SK-N-SH (cell line): ENCODE data around the gene ACTC1. TPM values are rescaled to one million over a fixed set of nuclear protein-coding genes. Genes with fewer than 3 reads are reported as not detected.

ENCODE experiments used
- CTCF ChIA-PET: fragments of 300-600, 350-600 bp; formaldehyde crosslinking; extraction: SDS; loops from one replicate; lab custom pipeline; 2021; lab: Yijun Ruan, JAX
- POLR2A ChIA-PET: fragments of 350-600 bp; sonication (Branson Sonifier 250); formaldehyde crosslinking; extraction: SDS; loops from one replicate; lab custom pipeline; 2020; ENCODE audit warnings: antibody characterized with exemption, inconsistent platforms; lab: Yijun Ruan, JAX
- DNase-seq: peaks from one replicate; pipeline ENCODE4 v3.0.0; 2012
- H2AFZ ChIP-seq: fragments of 200-600 bp; sonication (generic); 2 replicates; pipeline ENCODE4 v1.8.1; 2016; ENCODE audit warnings: antibody characterized with exemption, mild to moderate bottlenecking, low read depth
- H3F3A ChIP-seq: fragments of 200-600 bp; sonication (generic); replicated peaks from 2 replicates; pipeline ENCODE3; 2016; ENCODE audit warnings: antibody characterized with exemption, mild to moderate bottlenecking; ENCODE audit not compliant: insufficient read depth
- H3K27ac ChIP-seq, 2 experiments: fragments of 200-500 bp in 1 of 2; fragments of 200-600 bp in 1 of 2; sonication (Bioruptor generic) in 1 of 2; sonication (generic), shearing (Covaris generic) in 1 of 2; 2 replicates each; pipeline versions ENCODE4 v1.5.1 to v1.6.1; 2014 to 2016; ENCODE audit warnings: low read depth in 2 of 2, inconsistent platforms in 1 of 2, low read length in 1 of 2, mild to moderate bottlenecking in 1 of 2, mixed read lengths in 1 of 2
- H3K27me3 ChIP-seq: fragments of 200-600 bp; sonication (generic), shearing (Covaris generic); 2 replicates; pipeline ENCODE4 v1.6.1; 2016; ENCODE audit warnings: mixed run types; ENCODE audit not compliant: insufficient read depth
- H3K36me3 ChIP-seq, 2 experiments: fragments of 200-500 bp in 1 of 2; fragments of 200-600 bp in 1 of 2; sonication (Bioruptor generic) in 1 of 2; sonication (generic) in 1 of 2; replicated peaks in 1 of 2; 2 replicates each; pipeline versions ENCODE3 to v1.5.1; 2014 to 2016; ENCODE audit warnings: low read length in 1 of 2, mild to moderate bottlenecking in 1 of 2; ENCODE audit not compliant: insufficient read depth in 2 of 2, control insufficient read depth in 1 of 2
- H3K4me1 ChIP-seq, 2 experiments: fragments of 200-500 bp in 1 of 2; fragments of 200-600 bp in 1 of 2; sonication (Bioruptor generic) in 1 of 2; sonication (generic), shearing (Covaris generic) in 1 of 2; 2 replicates each; pipeline versions ENCODE4 v1.5.1 to v1.6.1; 2014 to 2016; ENCODE audit warnings: low read depth in 1 of 2, low read length in 1 of 2, mixed run types in 1 of 2; ENCODE audit not compliant: insufficient read depth in 2 of 2, control insufficient read depth in 1 of 2
- H3K4me2 ChIP-seq: fragments of 200-600 bp; sonication (generic), shearing (Covaris generic); 2 replicates; pipeline ENCODE4 v1.6.1; 2017; ENCODE audit warnings: mixed run types
- H3K4me3 ChIP-seq, 2 experiments: fragments of 200-500 bp in 1 of 2; fragments of 200-600 bp in 1 of 2; sonication (Bioruptor generic) in 1 of 2; sonication (generic), shearing (Covaris generic) in 1 of 2; 2 replicates each; pipeline versions ENCODE4 v1.5.1 to v1.8.1; 2014 to 2016; ENCODE audit warnings: low read depth in 2 of 2, inconsistent platforms in 1 of 2, low read length in 1 of 2, mild to moderate bottlenecking in 1 of 2, mixed read lengths in 1 of 2, moderate library complexity in 1 of 2
- H3K79me2 ChIP-seq: fragments of 200-600 bp; sonication (generic); 2 replicates; pipeline ENCODE4 v1.8.1; 2017; ENCODE audit warnings: mild to moderate bottlenecking; ENCODE audit not compliant: insufficient read depth
- H3K9ac ChIP-seq: fragments of 200-600 bp; sonication (generic); 2 replicates; pipeline ENCODE4 v1.6.1; 2017; ENCODE audit warnings: mixed run types
- H3K9me2 ChIP-seq: fragments of 200-600 bp; sonication (generic); 2 replicates; pipeline ENCODE4 v1.6.1; 2017; ENCODE audit warnings: mixed run types
- H3K9me3 ChIP-seq: fragments of 200-600 bp; sonication (generic); 2 replicates; pipeline ENCODE4 v1.6.1; 2017; ENCODE audit warnings: mixed run types, mild to moderate bottlenecking, moderate library complexity
- H4K20me1 ChIP-seq: fragments of 200-600 bp; sonication (generic); 2 replicates; pipeline ENCODE4 v1.6.1; 2017; ENCODE audit warnings: mild to moderate bottlenecking, mixed run types; ENCODE audit not compliant: insufficient read depth
- GABPA ChIP-seq: IDR thresholded peaks from 2 replicates; pipeline ENCODE4 v1.4.0; 2012; ENCODE audit warnings: low read depth, mild to moderate bottlenecking
- IRF3 ChIP-seq: fragments of 150-350 bp; IDR thresholded peaks from 2 replicates; pipeline ENCODE4 v1.6.1; 2016; ENCODE audit warnings: mild to moderate bottlenecking, low read depth, low read length
- JUND ChIP-seq: IDR thresholded peaks from 2 replicates; pipeline ENCODE4 v1.4.0; 2012
- NFIC ChIP-seq: IDR thresholded peaks from 2 replicates; pipeline ENCODE4 v1.4.0; 2012; ENCODE audit warnings: borderline replicate concordance
- POLR2AphosphoS5 ChIP-seq: IDR thresholded peaks from 2 replicates; pipeline ENCODE4 v1.6.1; 2012; ENCODE audit warnings: low read depth, low read length
- RAD21 ChIP-seq: IDR thresholded peaks from 2 replicates; pipeline ENCODE4 v1.6.1; 2012; ENCODE audit warnings: mild to moderate bottlenecking, low read length
- RCOR1 ChIP-seq: fragments of 150-350 bp; IDR thresholded peaks from 2 replicates; pipeline ENCODE4 v1.6.1; 2017; ENCODE audit warnings: antibody characterized with exemption, low read length
- RXRA ChIP-seq: IDR thresholded peaks from 2 replicates; pipeline ENCODE4 v1.4.0; 2012; ENCODE audit warnings: low read depth, mild to moderate bottlenecking, borderline replicate concordance
- TCF12 ChIP-seq: IDR thresholded peaks from 2 replicates; pipeline ENCODE4 v1.4.0; 2012
- USF2 ChIP-seq: fragments of 150-350 bp; IDR thresholded peaks from 2 replicates; pipeline ENCODE4 v1.6.1; 2017; ENCODE audit warnings: antibody characterized with exemption, low read length, low read depth, borderline replicate concordance
- YY1 ChIP-seq: IDR thresholded peaks from 2 replicates; pipeline ENCODE4 v1.4.0; 2012; ENCODE audit warnings: low read depth, mild to moderate bottlenecking
- WGBS: methylation state at CpG from one replicate; pipeline ENCODE4 v1.1.6; 2017; ENCODE audit warnings: low lambda C conversion rate; 5-methylcytosine and 5-hydroxymethylcytosine counted together
- polyA plus RNA-seq, 3 experiments: library from polyadenylated mRNA; depleted of rRNA; stranded (reverse); fragments of >200 nt; gene quantifications; 2 replicates each; pipeline ENCODE4 v1.2.3, GENCODE V29; 2012
- TF ChIP-seq, protein P1 (sequence below): fragments of 200-600 bp; sonication (generic); IDR thresholded peaks from 2 replicates; pipeline ENCODE4 v1.6.1; 2017; ENCODE audit warnings: antibody characterized with exemption, mild to moderate bottlenecking, moderate library complexity
- TF ChIP-seq, protein P2 (sequence below): IDR thresholded peaks from 2 replicates; pipeline ENCODE4 v1.4.0; 2012; ENCODE audit warnings: low read depth

The ACTC1 gene
- polyA plus RNA-seq, 1 of the 3 experiments (the other 2 are of a cell fraction) = not detected

DNA sequence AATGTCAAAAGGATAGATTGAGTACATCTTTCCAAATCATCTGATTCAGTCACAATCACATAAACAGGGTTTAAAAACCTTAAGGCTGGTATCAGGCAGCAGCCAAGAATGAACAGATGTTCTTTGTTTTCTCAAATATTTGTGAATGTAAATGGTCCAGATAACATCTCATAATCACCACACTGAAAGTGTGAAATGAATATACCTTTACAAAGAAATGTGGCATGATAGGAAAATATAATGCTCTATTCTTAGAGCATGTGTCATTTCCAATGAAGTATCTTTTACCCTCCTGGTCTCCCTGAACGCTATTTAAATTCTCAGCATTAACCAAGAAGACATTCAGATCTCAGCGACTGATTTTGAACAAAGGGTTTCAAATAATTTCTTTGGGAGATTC lies 8.8 kb upstream of the ACTC1 start:
- no peak for TF ChIP-seq JUND
- TF ChIP-seq RXRA = no peak
- TF ChIP-seq, protein P1, sequence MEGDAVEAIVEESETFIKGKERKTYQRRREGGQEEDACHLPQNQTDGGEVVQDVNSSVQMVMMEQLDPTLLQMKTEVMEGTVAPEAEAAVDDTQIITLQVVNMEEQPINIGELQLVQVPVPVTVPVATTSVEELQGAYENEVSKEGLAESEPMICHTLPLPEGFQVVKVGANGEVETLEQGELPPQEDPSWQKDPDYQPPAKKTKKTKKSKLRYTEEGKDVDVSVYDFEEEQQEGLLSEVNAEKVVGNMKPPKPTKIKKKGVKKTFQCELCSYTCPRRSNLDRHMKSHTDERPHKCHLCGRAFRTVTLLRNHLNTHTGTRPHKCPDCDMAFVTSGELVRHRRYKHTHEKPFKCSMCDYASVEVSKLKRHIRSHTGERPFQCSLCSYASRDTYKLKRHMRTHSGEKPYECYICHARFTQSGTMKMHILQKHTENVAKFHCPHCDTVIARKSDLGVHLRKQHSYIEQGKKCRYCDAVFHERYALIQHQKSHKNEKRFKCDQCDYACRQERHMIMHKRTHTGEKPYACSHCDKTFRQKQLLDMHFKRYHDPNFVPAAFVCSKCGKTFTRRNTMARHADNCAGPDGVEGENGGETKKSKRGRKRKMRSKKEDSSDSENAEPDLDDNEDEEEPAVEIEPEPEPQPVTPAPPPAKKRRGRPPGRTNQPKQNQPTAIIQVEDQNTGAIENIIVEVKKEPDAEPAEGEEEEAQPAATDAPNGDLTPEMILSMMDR = no peak
- TF ChIP-seq GABPA = no peak
- TF ChIP-seq RCOR1 = no peak
- TF ChIP-seq POLR2AphosphoS5 = no peak
- TF ChIP-seq, protein P2, sequence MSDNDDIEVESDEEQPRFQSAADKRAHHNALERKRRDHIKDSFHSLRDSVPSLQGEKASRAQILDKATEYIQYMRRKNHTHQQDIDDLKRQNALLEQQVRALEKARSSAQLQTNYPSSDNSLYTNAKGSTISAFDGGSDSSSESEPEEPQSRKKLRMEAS = no peak
- TF ChIP-seq IRF3 = no peak
- no peak for TF ChIP-seq RAD21
- no peak for TF ChIP-seq YY1
- TF ChIP-seq TCF12 = no peak
- TF ChIP-seq USF2 = no peak
- TF ChIP-seq NFIC = no peak
- TF ChIP-seq, all 33 proteins: peak for 0
- ChIA-PET CTCF (no interaction called here), POLR2A (no interaction called here)
- Histone ChIP-seq H3F3A (peaks cover 2% of the 10 kb centered on the region), H3K4me3 (no peak overlapping the region), H4K20me1 (no peaks in the 10 kb centered on the region), H2AFZ (no peak overlapping the region), H3K27ac (no peak overlapping the region), H3K36me3 (no peaks in the 10 kb centered on the region), H3K4me2 (no peak overlapping the region), H3K79me2 (no peaks in the 10 kb centered on the region), H3K9ac (no peak overlapping the region), H3K9me3 (0 out of 2 replicates have a peak, but pooled peaks cover 3% of the 10 kb centered on the region), H3K9me2 (no peaks in the 10 kb centered on the region), H3K4me1 (peaks cover 5 to 9% of the 10 kb centered on the region in 2 experiments), H3K27me3 (no peaks in the 10 kb centered on the region)
- 71% methylated on average over 2 of the region's 2 CpGs for WGBS
- DNase-seq = no peak
